BJ (cell line): ENCODE measurements around the gene FBXO47. TPM values are rescaled to one million over a fixed set of nuclear protein-coding genes. Genes with fewer than 3 reads are reported as not detected.
"Not testable (repeated sequence)": the region's sequence is repeated elsewhere in the genome, so short reads cannot be mapped to it uniquely, and the experiment has no call there.

Experiments used
- CTCF ChIA-PET: fragments of 350-600 bp; formaldehyde crosslinking; extraction: SDS; loops from one replicate; lab custom pipeline; 2021; ENCODE audit warnings: antibody characterized with exemption, inconsistent platforms; lab: Yijun Ruan, JAX
- POLR2A ChIA-PET: fragments of 300-600 bp; sonication (Branson Sonifier 250); formaldehyde crosslinking; extraction: SDS; loops from one replicate; lab custom pipeline; 2021; ENCODE audit warnings: antibody characterized with exemption; lab: Charles Lee
- DNase-seq: peaks from one replicate; pipeline ENCODE4 v3.0.0-alpha.2; 2011; ENCODE audit warnings: low read depth
- H3K27me3 ChIP-seq: 2 replicates; pipeline ENCODE4 v1.6.0; 2011; ENCODE audit warnings: low read length; ENCODE audit not compliant: control insufficient read depth, insufficient read depth
- H3K36me3 ChIP-seq: 2 replicates; pipeline ENCODE4 v1.5.1; 2011; ENCODE audit warnings: low read length; ENCODE audit not compliant: control insufficient read depth, insufficient read depth
- H3K4me3 ChIP-seq: 2 replicates; pipeline ENCODE4 v1.5.1; 2011; ENCODE audit warnings: low read depth, mild to moderate bottlenecking, control low read depth, low read length
- CTCF ChIP-seq: IDR thresholded peaks from 2 replicates; pipeline ENCODE4 v1.5.1; 2011; ENCODE audit warnings: low read depth, mild to moderate bottlenecking, control low read depth, inconsistent platforms, low read length, moderate library complexity; ENCODE audit not compliant: insufficient read depth
- polyA plus RNA-seq: library from polyadenylated mRNA; depleted of rRNA; stranded (reverse); fragments of >200 nt; gene quantifications from 2 replicates; pipeline ENCODE4 v1.2.3, GENCODE V29; 2011

The FBXO47 gene
- polyA plus RNA-seq, 1 experiment: not detected

DNA sequence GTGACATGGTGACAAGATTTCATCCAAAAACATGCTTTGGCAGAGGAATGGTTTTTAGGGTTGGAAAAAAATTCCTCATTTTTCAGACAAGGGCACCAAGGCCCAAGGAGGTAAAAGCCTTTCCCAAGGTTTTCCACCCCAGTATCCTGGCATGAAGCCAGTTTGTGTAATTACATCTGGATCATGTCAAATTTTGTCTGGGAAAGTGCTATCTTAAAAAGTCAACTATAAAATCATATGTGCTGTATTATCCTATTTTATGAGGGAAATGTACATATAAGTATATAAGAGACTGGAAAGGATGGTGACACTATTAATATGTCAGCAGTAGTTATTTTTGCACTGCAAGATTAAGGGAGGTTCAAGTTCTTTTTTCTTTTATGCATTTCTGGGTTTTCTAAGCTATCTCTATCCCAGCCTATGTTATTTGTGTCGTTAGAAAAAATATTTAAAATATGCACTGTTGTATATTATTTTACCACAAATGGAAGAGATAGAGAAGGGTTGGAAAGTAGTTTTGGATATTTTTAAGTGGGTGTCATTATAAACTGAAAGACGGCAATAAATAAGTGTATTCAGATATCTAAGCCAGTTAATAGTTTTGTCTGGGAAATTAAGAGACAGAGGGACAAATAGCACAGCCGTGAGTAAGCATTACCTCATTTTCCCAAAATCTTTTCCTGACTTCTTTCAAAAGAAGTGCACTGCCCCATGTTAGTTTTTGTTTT lies 13.5 kb upstream of the FBXO47 start:
- no peak overlapping the region for H3K4me3 ChIP-seq
- no peaks in the 10 kb centered on the region for H3K36me3 ChIP-seq
- no peaks in the 10 kb centered on the region for H3K27me3 ChIP-seq
- ChIA-PET POLR2A (interaction anchor here (0.6 kb wide), 1 partner anchor 14 kb away, joined by 4 read pairs; the partner anchor contains the start of gene FBXO47), CTCF (interaction anchor here (0.6 to 11.0 kb wide), 5 partner anchors 33 to 264 kb away, joined by 3 to 234 read pairs (median 8); partner anchors contain the start of genes ARL5C and PLXDC1)
- TF ChIP-seq CTCF: no peak
- peak; percentile 79 for DNase-seq

GRCh38 chr17:38978180-38978579 lies 11.0 kb upstream of the FBXO47 start:
- Histone ChIP-seq H3K27me3 (no peaks in the 10 kb centered on the region), H3K4me3 (no peak overlapping the region), H3K36me3 (no peaks in the 10 kb centered on the region)
- ChIA-PET CTCF (interaction anchor here (0.8 to 11.0 kb wide), 2 partner anchors 171 to 187 kb away, joined by 3 to 234 read pairs; partner anchors contain the start of gene PLXDC1), POLR2A (no interaction called here)
- TF ChIP-seq CTCF: no peak
- DNase-seq: no peak

DNA sequence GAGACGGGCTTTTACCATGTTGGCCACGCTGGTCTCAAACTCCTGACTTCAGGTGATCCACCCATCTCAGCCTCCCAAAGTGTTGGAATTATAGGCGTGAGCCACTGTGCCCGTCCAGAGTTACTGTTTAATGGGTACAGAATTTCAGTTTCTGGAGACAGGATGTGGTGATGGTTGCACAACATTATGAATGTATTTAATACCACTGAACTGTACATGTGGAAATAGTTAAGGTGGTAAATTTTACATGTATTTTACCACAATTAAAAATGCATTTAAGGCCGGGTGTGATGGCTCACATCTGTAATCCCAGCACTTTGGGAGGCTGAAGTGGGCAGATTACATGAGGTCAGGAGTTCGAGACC lies 9.0 kb upstream of the FBXO47 start:
- H3K27me3 ChIP-seq, POLR2A ChIA-PET, H3K36me3 ChIP-seq, DNase-seq, H3K4me3 ChIP-seq: not testable (repeated sequence)
- CTCF ChIA-PET: interaction anchor here (1.3 to 2.2 kb wide), 2 partner anchors 176 to 177 kb away, joined by 3 to 9 read pairs; no protein-coding TSS in a partner anchor

GRCh38 chr17:38970804-38971203 lies 3.6 kb upstream of the FBXO47 start:
- Histone ChIP-seq H3K4me3 (no peak overlapping the region), H3K36me3 (no peaks in the 10 kb centered on the region), H3K27me3 (no peaks in the 10 kb centered on the region)
- DNase-seq: no peak
- POLR2A ChIA-PET: no interaction called here
- CTCF ChIA-PET: no interaction called here
- no peak for TF ChIP-seq CTCF

DNA sequence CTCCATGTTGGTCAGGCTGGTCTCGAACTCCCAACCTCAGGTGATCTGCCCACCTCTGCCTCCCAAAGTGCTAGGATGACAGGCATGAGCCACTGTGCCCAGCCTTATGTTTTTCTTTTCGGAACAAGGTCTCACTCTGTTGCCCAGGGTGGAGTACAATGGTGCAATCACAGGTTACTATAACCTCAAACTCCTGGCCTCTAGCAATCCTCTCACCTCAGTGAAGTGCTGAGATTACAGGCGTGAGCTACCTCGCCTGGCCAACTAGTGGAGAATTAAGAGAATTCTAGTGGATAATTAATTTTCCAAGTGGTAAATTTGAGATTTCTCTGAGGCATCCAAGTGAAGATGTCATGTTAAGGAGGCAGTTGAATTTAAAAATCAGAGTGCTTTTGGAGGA lies 2.9 kb upstream of the FBXO47 start:
- ChIA-PET POLR2A (no interaction called here), CTCF (no interaction called here)
- no peaks in the 10 kb centered on the region for H3K27me3 ChIP-seq
- no peak for TF ChIP-seq CTCF
- H3K36me3 ChIP-seq: no peaks in the 10 kb centered on the region
- H3K4me3 ChIP-seq: no peak overlapping the region
- DNase-seq: no peak
